ENCODE measurements around the gene CES1. TPM values are rescaled to one million over a fixed set of nuclear protein-coding genes. Genes with fewer than 3 reads are reported as not detected.
A peak's percentile ranks its signal among the peaks of the same experiment; 100 is the strongest.
"Not testable (repeated sequence)": the region's sequence is repeated elsewhere in the genome, so short reads cannot be mapped to it uniquely, and the experiment has no call there.

Gene CES1
- total RNA-seq, 1 donor from 2014 or later: not detected

- not testable (repeated sequence) for H3K36me3 Mint-ChIP-seq (ENCODE audit: unreplicated experiment); H3K27ac Mint-ChIP-seq (ENCODE audit: unreplicated experiment); H3K4me3 Mint-ChIP-seq (ENCODE audit: unreplicated experiment); DNase-seq (ENCODE audit: extremely low spot score, unreplicated experiment); H3K9me3 Mint-ChIP-seq (ENCODE audit: unreplicated experiment); H3K27me3 Mint-ChIP-seq (ENCODE audit: unreplicated experiment); H3K4me1 Mint-ChIP-seq (ENCODE audit: unreplicated experiment)
These were observed 52.8 kb downstream of the CES1 start for GRCh38 chr16:55780095-55780407.

- TF ChIP-seq, protein P1, sequence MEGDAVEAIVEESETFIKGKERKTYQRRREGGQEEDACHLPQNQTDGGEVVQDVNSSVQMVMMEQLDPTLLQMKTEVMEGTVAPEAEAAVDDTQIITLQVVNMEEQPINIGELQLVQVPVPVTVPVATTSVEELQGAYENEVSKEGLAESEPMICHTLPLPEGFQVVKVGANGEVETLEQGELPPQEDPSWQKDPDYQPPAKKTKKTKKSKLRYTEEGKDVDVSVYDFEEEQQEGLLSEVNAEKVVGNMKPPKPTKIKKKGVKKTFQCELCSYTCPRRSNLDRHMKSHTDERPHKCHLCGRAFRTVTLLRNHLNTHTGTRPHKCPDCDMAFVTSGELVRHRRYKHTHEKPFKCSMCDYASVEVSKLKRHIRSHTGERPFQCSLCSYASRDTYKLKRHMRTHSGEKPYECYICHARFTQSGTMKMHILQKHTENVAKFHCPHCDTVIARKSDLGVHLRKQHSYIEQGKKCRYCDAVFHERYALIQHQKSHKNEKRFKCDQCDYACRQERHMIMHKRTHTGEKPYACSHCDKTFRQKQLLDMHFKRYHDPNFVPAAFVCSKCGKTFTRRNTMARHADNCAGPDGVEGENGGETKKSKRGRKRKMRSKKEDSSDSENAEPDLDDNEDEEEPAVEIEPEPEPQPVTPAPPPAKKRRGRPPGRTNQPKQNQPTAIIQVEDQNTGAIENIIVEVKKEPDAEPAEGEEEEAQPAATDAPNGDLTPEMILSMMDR (IDR thresholded peaks at IDR 0.05): no peak
- no peak overlapping the region for H3K4me3 Mint-ChIP-seq (ENCODE audit: unreplicated experiment)
- H3K4me1 Mint-ChIP-seq (ENCODE audit: unreplicated experiment): no peaks in the 10 kb centered on the region
- H3K9me3 Mint-ChIP-seq (ENCODE audit: unreplicated experiment): no peaks in the 10 kb centered on the region
- H3K27ac Mint-ChIP-seq (ENCODE audit: unreplicated experiment): no peak overlapping the region
- peak; percentile 73 for DNase-seq (ENCODE audit: extremely low spot score, unreplicated experiment)
- no peaks in the 10 kb centered on the region for H3K36me3 Mint-ChIP-seq (ENCODE audit: unreplicated experiment)
- H3K27me3 Mint-ChIP-seq (ENCODE audit: unreplicated experiment): no peaks in the 10 kb centered on the region
These were observed 53.3 kb downstream of the CES1 start for GRCh38 chr16:55779402-55780094.

DNA sequence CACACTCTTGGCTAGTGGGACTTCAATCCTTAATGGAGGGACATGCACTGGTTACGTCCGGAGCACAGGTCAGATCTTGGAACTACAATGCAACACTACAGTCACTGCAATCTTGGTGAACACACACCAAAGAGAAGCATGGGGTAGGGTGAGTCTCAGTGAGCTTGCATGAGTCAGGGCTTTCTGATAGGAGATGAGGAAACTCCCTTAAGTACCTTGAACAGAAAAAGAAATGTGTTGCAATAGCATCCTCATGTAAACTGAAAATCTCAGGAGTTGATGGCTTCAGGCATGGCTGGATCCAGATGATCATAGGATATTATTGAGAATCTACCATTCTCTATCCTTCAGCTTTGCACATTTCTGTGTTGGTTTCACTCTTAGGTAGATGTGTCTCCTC lies 54.1 kb downstream of the CES1 start:
- TF ChIP-seq, protein P1 (IDR thresholded peaks at IDR 0.05): no peak
- no peak overlapping the region for H3K27ac Mint-ChIP-seq (ENCODE audit: unreplicated experiment)
- no peaks in the 10 kb centered on the region for H3K4me1 Mint-ChIP-seq (ENCODE audit: unreplicated experiment)
- no peak for DNase-seq (ENCODE audit: extremely low spot score, unreplicated experiment)
- H3K36me3 Mint-ChIP-seq (ENCODE audit: unreplicated experiment): no peaks in the 10 kb centered on the region
- H3K4me3 Mint-ChIP-seq (ENCODE audit: unreplicated experiment): no peak overlapping the region
- H3K27me3 Mint-ChIP-seq (ENCODE audit: unreplicated experiment): no peaks in the 10 kb centered on the region
- H3K9me3 Mint-ChIP-seq (ENCODE audit: unreplicated experiment): no peaks in the 10 kb centered on the region

DNA sequence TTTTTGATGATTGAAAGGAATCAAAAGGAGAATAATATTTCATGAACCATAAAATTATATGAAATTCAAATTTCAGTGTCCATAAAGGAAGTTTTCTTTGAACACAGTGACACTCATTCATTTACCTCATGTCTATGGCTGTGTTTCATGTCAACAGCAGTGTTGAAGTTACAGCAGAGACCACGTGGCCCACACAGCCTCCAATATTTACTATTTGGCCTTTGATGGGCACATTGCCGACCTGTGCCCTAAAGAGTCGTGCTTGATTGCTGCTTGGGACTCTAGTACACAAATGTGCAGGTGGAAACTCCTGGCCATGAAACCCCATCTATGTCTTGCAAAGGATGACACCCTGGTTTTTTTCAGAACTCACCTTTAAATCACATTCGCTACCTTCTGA lies 57.0 kb downstream of the CES1 start:
- TF ChIP-seq, protein P1 (IDR thresholded peaks at IDR 0.05): no peak
- Mint-ChIP-seq H3K27me3 (ENCODE audit: unreplicated experiment) (no peaks in the 10 kb centered on the region), H3K36me3 (ENCODE audit: unreplicated experiment) (no peaks in the 10 kb centered on the region)

DNA sequence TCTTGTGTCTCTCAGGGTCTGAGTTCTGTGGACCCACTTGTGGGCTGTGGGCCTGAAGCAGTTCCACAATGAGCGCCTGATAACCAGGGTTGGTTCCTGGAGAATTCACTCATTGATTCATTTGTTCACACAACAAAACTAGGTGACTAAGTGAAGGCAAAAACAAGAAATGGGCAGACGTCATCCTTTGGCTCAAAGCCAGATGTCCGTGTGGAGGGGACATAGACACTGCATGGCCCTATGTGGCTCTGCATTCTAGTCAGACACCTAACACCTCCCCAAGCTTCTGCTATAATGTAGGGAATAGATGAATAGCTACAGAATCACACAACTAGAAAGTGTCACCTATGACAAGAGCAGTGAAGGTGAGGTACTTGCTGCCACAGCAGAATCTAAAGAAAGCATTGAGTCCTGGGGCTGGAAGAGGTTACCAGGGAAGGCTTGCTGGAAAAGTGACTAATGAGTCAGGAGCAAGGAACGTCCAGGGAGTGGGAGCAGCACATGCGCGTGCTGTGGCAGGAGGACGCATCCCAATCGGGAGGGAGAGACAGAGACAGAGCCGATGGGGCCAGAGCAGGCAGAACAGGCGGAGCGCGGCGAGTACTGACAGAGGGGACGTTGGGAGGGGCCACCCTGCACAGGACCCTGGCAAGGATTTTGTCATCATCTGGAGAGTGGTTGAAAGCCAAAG lies 58.9 kb downstream of the CES1 start:
- Mint-ChIP-seq H3K9me3 (ENCODE audit: unreplicated experiment) (peaks cover 4% of the 10 kb centered on the region), H3K4me3 (ENCODE audit: unreplicated experiment) (no peak overlapping the region), H3K27me3 (ENCODE audit: unreplicated experiment) (no peaks in the 10 kb centered on the region), H3K27ac (ENCODE audit: unreplicated experiment) (no peak overlapping the region), H3K4me1 (ENCODE audit: unreplicated experiment) (no peaks in the 10 kb centered on the region), H3K36me3 (ENCODE audit: unreplicated experiment) (no peaks in the 10 kb centered on the region)
- peak; percentile 66 for DNase-seq (ENCODE audit: extremely low spot score, unreplicated experiment)
- TF ChIP-seq, protein P1 (IDR thresholded peaks at IDR 0.05): no peak

More for the DNA sequence above, 57.0 kb downstream of the CES1 start:
- H3K27ac Mint-ChIP-seq (ENCODE audit: unreplicated experiment): no peak overlapping the region
- no peaks in the 10 kb centered on the region for H3K4me1 Mint-ChIP-seq (ENCODE audit: unreplicated experiment)
- H3K9me3 Mint-ChIP-seq (ENCODE audit: unreplicated experiment): peaks cover 4% of the 10 kb centered on the region
- no peak for DNase-seq (ENCODE audit: extremely low spot score, unreplicated experiment)
- no peak overlapping the region for H3K4me3 Mint-ChIP-seq (ENCODE audit: unreplicated experiment)

Measured in osteocyte (in vitro differentiated cells).